SK-N-MC (cell line): ENCODE results near the gene TPRG1.

ENCODE experiments used
- EZH2 ChIP-seq: fragments of 200-600 bp; sonication (generic); IDR thresholded peaks from one replicate; pipeline ENCODE4 v1.6.1; 2017; ENCODE audit warnings: antibody characterized with exemption
- FOXP2 ChIP-seq: optimal IDR thresholded peaks from 2 replicates; pipeline ENCODE3; 2011; ENCODE audit warnings: mild to moderate bottlenecking, moderate library complexity; ENCODE audit not compliant: insufficient read depth; ENCODE audit errors: extremely low read length, control extremely low read depth
- POLR2AphosphoS5 ChIP-seq: IDR thresholded peaks from 2 replicates; pipeline ENCODE4 v1.6.1; 2012; ENCODE audit warnings: mild to moderate bottlenecking, low read depth, low read length, borderline replicate concordance

GRCh38 chr3:189361103-189361835, 189.5 kb downstream of the TPRG1 start:
- no peak for TF ChIP-seq POLR2AphosphoS5
- no peak for TF ChIP-seq EZH2
- no peak for TF ChIP-seq FOXP2
